Measurements from ENCODE around the gene FAM13A. TPM values are rescaled to one million over a fixed set of nuclear protein-coding genes. Genes with fewer than 3 reads are reported as not detected.

The FAM13A gene
- total RNA-seq, 1 experiment from 2014 or later: 26.7 TPM

DNA sequence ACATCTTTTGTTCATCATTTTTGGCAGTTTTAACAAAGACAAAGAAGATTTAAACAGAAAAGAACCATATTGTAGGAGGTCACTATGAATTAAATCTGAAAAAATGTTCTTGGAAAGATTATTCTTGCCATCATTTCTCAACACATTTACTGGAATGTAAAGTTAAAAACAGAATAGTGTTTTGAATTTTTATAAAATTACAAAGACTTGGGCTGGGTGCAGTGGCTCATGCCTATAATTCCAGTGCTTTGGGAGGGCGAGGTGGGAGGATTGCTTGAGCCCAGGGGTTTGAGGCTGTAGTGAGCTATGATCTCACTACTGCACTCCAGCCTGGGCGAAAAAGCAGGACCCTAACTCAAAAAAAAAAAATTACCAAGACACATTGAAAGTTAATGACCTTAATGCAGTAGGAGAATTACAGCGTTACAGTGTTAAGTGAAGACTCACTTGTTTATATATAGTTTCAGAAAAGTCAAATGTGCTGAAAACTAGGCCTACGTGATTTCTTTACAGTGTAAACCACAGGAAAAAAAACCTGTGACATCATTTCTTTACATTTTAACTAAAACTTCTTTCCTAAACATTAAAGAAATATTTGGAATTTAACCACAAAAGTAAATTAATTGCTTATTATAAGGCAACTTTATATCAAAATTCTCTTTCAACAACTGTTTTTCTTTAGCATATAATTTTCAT is 7.9 kb downstream of the FAM13A start:
- ChIA-PET POLR2A (ENCODE audit: unreplicated experiment) (no interaction called here), CTCF (no interaction called here)
- Histone ChIP-seq H3K4me1 (replicated peaks; ENCODE audit: insufficient read depth) (no peaks in the 10 kb centered on the region), H4K20me1 (ENCODE audit: insufficient read depth) (no peaks in the 10 kb centered on the region), H3K9me3 (ENCODE audit: insufficient read depth, low read depth) (no peaks in the 10 kb centered on the region), H3K27ac (no peak overlapping the region), H3K9me2 (ENCODE audit: insufficient read depth) (no peaks in the 10 kb centered on the region), H2AFZ (no peak overlapping the region), H3F3A (ENCODE audit: insufficient read depth, low read depth) (no peaks in the 10 kb centered on the region), H3K4me2 (no peak overlapping the region), H3K79me2 (ENCODE audit: low read depth) (no peaks in the 10 kb centered on the region), H3K4me3 (no peak overlapping the region), H3K27me3 (ENCODE audit: insufficient read depth, low read depth) (no peaks in the 10 kb centered on the region), H3K36me3 (ENCODE audit: low read depth) (no peaks in the 10 kb centered on the region)
- TF ChIP-seq, protein P1, sequence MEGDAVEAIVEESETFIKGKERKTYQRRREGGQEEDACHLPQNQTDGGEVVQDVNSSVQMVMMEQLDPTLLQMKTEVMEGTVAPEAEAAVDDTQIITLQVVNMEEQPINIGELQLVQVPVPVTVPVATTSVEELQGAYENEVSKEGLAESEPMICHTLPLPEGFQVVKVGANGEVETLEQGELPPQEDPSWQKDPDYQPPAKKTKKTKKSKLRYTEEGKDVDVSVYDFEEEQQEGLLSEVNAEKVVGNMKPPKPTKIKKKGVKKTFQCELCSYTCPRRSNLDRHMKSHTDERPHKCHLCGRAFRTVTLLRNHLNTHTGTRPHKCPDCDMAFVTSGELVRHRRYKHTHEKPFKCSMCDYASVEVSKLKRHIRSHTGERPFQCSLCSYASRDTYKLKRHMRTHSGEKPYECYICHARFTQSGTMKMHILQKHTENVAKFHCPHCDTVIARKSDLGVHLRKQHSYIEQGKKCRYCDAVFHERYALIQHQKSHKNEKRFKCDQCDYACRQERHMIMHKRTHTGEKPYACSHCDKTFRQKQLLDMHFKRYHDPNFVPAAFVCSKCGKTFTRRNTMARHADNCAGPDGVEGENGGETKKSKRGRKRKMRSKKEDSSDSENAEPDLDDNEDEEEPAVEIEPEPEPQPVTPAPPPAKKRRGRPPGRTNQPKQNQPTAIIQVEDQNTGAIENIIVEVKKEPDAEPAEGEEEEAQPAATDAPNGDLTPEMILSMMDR (conservative IDR thresholded peaks at IDR 0.05): no peak
- TF ChIP-seq EZH2 (IDR thresholded peaks at IDR 0.05; ENCODE audit: low read depth): no peak
- intact Hi-C loops (cut with micrococcal nuclease; ENCODE audit: unreplicated experiment): no loop called here
- BruUV-seq (replicated peaks): no TSS peak
- DNase-seq: no peak

DNA sequence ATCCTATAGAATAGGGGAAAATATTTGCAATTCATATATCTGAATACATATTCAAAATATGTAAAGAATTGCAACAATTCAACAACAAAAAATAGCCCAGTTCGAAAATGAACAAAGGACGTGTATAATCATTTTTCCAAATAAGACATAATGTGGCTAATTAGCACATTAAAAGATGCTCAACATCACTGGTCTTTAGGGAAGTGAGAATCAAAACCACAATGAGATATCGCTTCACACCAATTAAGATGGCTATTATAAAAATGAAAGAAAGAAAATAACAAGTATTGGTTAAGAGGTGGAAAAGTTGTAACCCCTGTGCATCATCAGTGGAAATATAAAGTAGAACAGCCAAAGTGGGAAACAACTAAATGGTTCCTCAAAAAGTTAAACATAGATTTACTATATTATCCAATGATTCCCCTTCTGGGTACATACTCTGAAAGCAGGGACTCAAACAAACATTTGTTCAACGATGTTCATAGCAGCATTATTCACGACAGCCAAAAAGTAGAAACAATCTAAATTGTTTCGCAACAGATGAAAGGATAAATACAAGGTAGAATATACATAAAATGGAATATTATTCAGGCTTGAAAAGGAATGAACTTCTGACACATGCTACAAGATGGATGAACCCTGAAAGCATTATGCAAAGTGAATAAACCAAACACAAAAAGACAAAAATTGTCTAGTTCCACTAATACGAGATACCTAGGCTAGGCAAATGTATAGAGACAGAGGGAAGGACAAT is 12.7 kb downstream of the FAM13A start:
- Histone ChIP-seq H3K4me3 (no peak overlapping the region), H3K9me2 (ENCODE audit: insufficient read depth) (no peaks in the 10 kb centered on the region), H4K20me1 (ENCODE audit: insufficient read depth) (no peaks in the 10 kb centered on the region), H3K4me1 (replicated peaks; ENCODE audit: insufficient read depth) (no peaks in the 10 kb centered on the region), H3K27me3 (ENCODE audit: insufficient read depth, low read depth) (no peaks in the 10 kb centered on the region), H3K9me3 (ENCODE audit: insufficient read depth, low read depth) (no peaks in the 10 kb centered on the region), H3K27ac (no peak overlapping the region), H3K36me3 (ENCODE audit: low read depth) (no peaks in the 10 kb centered on the region), H3K4me2 (no peak overlapping the region), H2AFZ (no peak overlapping the region), H3F3A (ENCODE audit: insufficient read depth, low read depth) (no peaks in the 10 kb centered on the region), H3K79me2 (ENCODE audit: low read depth) (no peaks in the 10 kb centered on the region)
- TF ChIP-seq EZH2 (IDR thresholded peaks at IDR 0.05; ENCODE audit: low read depth): no peak
- TF ChIP-seq, protein P1 (conservative IDR thresholded peaks at IDR 0.05): no peak
- ChIA-PET CTCF (no interaction called here), POLR2A (ENCODE audit: unreplicated experiment) (no interaction called here)
- DNase-seq: no peak
- intact Hi-C loops (cut with micrococcal nuclease; ENCODE audit: unreplicated experiment): no loop called here
- no TSS peak for BruUV-seq (replicated peaks)

DNA sequence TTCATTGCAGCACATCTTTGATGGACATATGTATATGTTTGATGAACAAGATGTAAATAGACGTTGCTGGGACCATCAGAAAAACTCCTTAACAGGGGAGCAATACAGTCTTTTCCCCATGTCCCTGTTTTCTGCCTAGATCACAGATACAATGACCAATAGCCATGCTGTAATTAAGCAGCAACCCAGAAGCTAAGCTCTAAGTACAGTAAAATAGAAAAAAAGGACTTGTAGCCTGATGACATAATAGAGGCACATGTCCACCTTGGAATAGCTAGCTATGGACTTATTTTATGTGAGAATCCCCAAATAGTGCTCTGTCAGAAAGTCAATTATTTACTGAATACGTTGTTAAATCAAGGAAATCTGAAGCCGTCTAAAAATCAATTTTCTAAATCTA is 14.9 kb downstream of the FAM13A start:
- H3K79me2 ChIP-seq (ENCODE audit: low read depth): no peaks in the 10 kb centered on the region
- no peaks in the 10 kb centered on the region for H3K9me3 ChIP-seq (ENCODE audit: insufficient read depth, low read depth)
- no peak overlapping the region for H2AFZ ChIP-seq
- no peaks in the 10 kb centered on the region for H3F3A ChIP-seq (ENCODE audit: insufficient read depth, low read depth)
- H3K4me2 ChIP-seq: no peak overlapping the region
- H3K36me3 ChIP-seq (ENCODE audit: low read depth): no peaks in the 10 kb centered on the region
- no TSS peak for BruUV-seq (replicated peaks)
- no peak for DNase-seq
- no peak overlapping the region for H3K4me3 ChIP-seq
- no peak for TF ChIP-seq EZH2 (IDR thresholded peaks at IDR 0.05; ENCODE audit: low read depth)
- TF ChIP-seq, protein P1 (conservative IDR thresholded peaks at IDR 0.05): no peak
- H3K27me3 ChIP-seq (ENCODE audit: insufficient read depth, low read depth): no peaks in the 10 kb centered on the region
- intact Hi-C loops (cut with micrococcal nuclease; ENCODE audit: unreplicated experiment): no loop called here
- CTCF ChIA-PET: no interaction called here
- H3K4me1 ChIP-seq (replicated peaks; ENCODE audit: insufficient read depth): no peaks in the 10 kb centered on the region
- no peaks in the 10 kb centered on the region for H4K20me1 ChIP-seq (ENCODE audit: insufficient read depth)
- H3K9me2 ChIP-seq (ENCODE audit: insufficient read depth): no peaks in the 10 kb centered on the region
- H3K27ac ChIP-seq: no peak overlapping the region
- POLR2A ChIA-PET (ENCODE audit: unreplicated experiment): no interaction called here

Measured in PC-9 (cell line).